K562 (cell line): ENCODE data around the gene IL4R.

Experiments
- E2F5 ChIP-seq: sonication (generic); formaldehyde crosslinking; IDR thresholded peaks from 2 replicates; pipeline ENCODE4 v1.8.0; 2022; ENCODE audit warnings: mild to moderate bottlenecking, missing genetic modification reagents
- MIER1 ChIP-seq: fragments of 450-650 bp; IDR thresholded peaks from 2 replicates; pipeline ENCODE4 v1.6.1; 2016; ENCODE audit warnings: antibody characterized with exemption, mild to moderate bottlenecking, low read depth

- TF ChIP-seq MIER1 (no peak), E2F5 (CRISPR knock-in tag) (no peak)
Observed at GRCh38 chr16:27402964-27403600, 89.3 kb downstream of the IL4R start.
